H1 (cell line): ENCODE data around the gene IRF7. TPM values are rescaled to one million over a fixed set of nuclear protein-coding genes. Genes with fewer than 3 reads are reported as not detected.

Source experiments
- CTCF ChIA-PET: fragments of 300-600 bp; sonication (Branson Sonifier 250); formaldehyde crosslinking; loops from one replicate; lab custom pipeline; 2021; ENCODE audit not compliant: partially characterized antibody; lab: Charles Lee
- POLR2A ChIA-PET: fragments of 300-600 bp; sonication (Branson Sonifier 250); formaldehyde crosslinking; loops from one replicate; lab custom pipeline; 2021; ENCODE audit warnings: inconsistent platforms; ENCODE audit not compliant: partially characterized antibody; lab: Charles Lee
- DNase-seq, 2 experiments: peaks; one replicate each; pipeline versions ENCODE4 v3.0.0 to v3.0.0-alpha.2; 2010 to 2022; ENCODE audit warnings: low spot score in 2 of 2, low read depth in 1 of 2, mixed read lengths in 1 of 2
- FAIRE-seq: peaks from 2 replicates; lab custom pipeline; 2011; peaks lifted over from hg19 to GRCh38; lab: Jason Lieb, UNC
- H2AFZ ChIP-seq: 2 replicates; pipeline ENCODE4 v1.8.1; 2012; ENCODE audit warnings: low read length, inconsistent platforms
- H2AK5ac ChIP-seq: 2 replicates; pipeline ENCODE4 v1.6.1; 2013; ENCODE audit warnings: low read depth, low read length
- H2BK120ac ChIP-seq: replicated peaks from 2 replicates; pipeline ENCODE3; 2013; ENCODE audit warnings: low read depth, low read length, inconsistent platforms
- H2BK12ac ChIP-seq: 2 replicates; pipeline ENCODE4 v1.6.1; 2013; ENCODE audit warnings: low read depth, low read length
- H2BK15ac ChIP-seq: 2 replicates; pipeline ENCODE4 v1.6.1; 2013; ENCODE audit warnings: low read length
- H2BK20ac ChIP-seq: 2 replicates; pipeline ENCODE4 v1.6.1; 2013; ENCODE audit warnings: low read length
- H2BK5ac ChIP-seq: 2 replicates; pipeline ENCODE4 v1.6.1; 2013; ENCODE audit warnings: low read depth, low read length
- H3K14ac ChIP-seq: 2 replicates; pipeline ENCODE4 v1.6.1; 2013; ENCODE audit warnings: inconsistent platforms; ENCODE audit not compliant: insufficient read length
- H3K18ac ChIP-seq: 2 replicates; pipeline ENCODE4 v1.6.1; 2013; ENCODE audit warnings: low read length; ENCODE audit errors: extremely low read depth
- H3K23ac ChIP-seq: 2 replicates; pipeline ENCODE4 v1.6.1; 2013; ENCODE audit warnings: inconsistent platforms; ENCODE audit not compliant: insufficient read length
- H3K23me2 ChIP-seq: 2 replicates; pipeline ENCODE4 v1.6.1; 2013; ENCODE audit warnings: low read depth, low read length
- H3K27ac ChIP-seq: 2 replicates; pipeline ENCODE4 v1.6.1; 2011; ENCODE audit warnings: low read depth, low read length, inconsistent platforms
- H3K27me3 ChIP-seq, 4 experiments: replicated peaks in 1 of 4; 1 replicate in 1 of 4; 2 replicates in 3 of 4; pipeline versions ENCODE4 v1.6.1 to v1.8.1; 2011 to 2013; ENCODE audit warnings: low read length in 3 of 4, mild to moderate bottlenecking in 3 of 4, inconsistent platforms in 2 of 4, mixed read lengths in 2 of 4, moderate library complexity in 1 of 4; ENCODE audit not compliant: control insufficient read depth in 3 of 4, insufficient read depth in 3 of 4; ENCODE audit errors: extremely low read depth in 1 of 4
- H3K36me3 ChIP-seq, 4 experiments: 2 replicates each; pipeline versions ENCODE4 v1.6.1 to v1.8.1; 2011 to 2013; ENCODE audit warnings: mild to moderate bottlenecking in 4 of 4, low read length in 3 of 4, moderate library complexity in 2 of 4, control low read depth in 1 of 4, inconsistent platforms in 1 of 4; ENCODE audit not compliant: insufficient read depth in 4 of 4, control insufficient read depth in 2 of 4
- H3K4ac ChIP-seq: replicated peaks from 2 replicates; pipeline ENCODE3; 2013; ENCODE audit warnings: low read length, low read depth, mixed read lengths, inconsistent platforms; ENCODE audit not compliant: insufficient read length
- H3K4me1 ChIP-seq, 4 experiments: replicated peaks in 1 of 4; 1 replicate in 1 of 4; 2 replicates in 3 of 4; pipeline versions ENCODE4 v1.6.1 to v1.8.1; 2011 to 2013; ENCODE audit warnings: low read length in 3 of 4, inconsistent platforms in 2 of 4, mixed read lengths in 1 of 4; ENCODE audit not compliant: insufficient read depth in 4 of 4, control insufficient read depth in 3 of 4
- H3K4me2 ChIP-seq, 2 experiments: 2 replicates each; pipeline versions ENCODE4 v1.6.1 to v1.8.1; 2011 to 2013; ENCODE audit warnings: low read depth in 2 of 2, low read length in 2 of 2, control low read depth in 1 of 2, inconsistent platforms in 1 of 2, mild to moderate bottlenecking in 1 of 2; ENCODE audit not compliant: insufficient read depth in 1 of 2
- H3K4me3 ChIP-seq, 4 experiments: fragments of 200-600, 300-600 bp in 1 of 4; sonication (generic), shearing (Covaris generic), sonication (Bioruptor Twin) in 1 of 4; 2 replicates each; pipeline versions ENCODE4 v1.5.1 to v1.8.1; 2011 to 2016; ENCODE audit warnings: low read length in 4 of 4, low read depth in 3 of 4, control low read depth in 2 of 4, inconsistent platforms in 2 of 4, mild to moderate bottlenecking in 2 of 4, mixed read lengths in 1 of 4, moderate library complexity in 1 of 4; ENCODE audit not compliant: insufficient read depth in 2 of 4; ENCODE audit errors: extremely low read depth in 1 of 4
- H3K56ac ChIP-seq: replicated peaks from 2 replicates; pipeline ENCODE3; 2013; ENCODE audit warnings: low read depth, mild to moderate bottlenecking, mixed read lengths, low read length, inconsistent platforms; ENCODE audit not compliant: insufficient read length
- H3K79me1 ChIP-seq: 2 replicates; pipeline ENCODE4 v1.6.1; 2013; ENCODE audit warnings: low read depth, low read length, control low read depth
- H3K79me2 ChIP-seq, 2 experiments: 2 replicates each; pipeline versions ENCODE4 v1.6.1 to v1.8.1; 2012 to 2013; ENCODE audit warnings: low read length in 2 of 2, mild to moderate bottlenecking in 2 of 2, inconsistent platforms in 1 of 2; ENCODE audit not compliant: insufficient read depth in 2 of 2, control insufficient read depth in 1 of 2
- H3K9ac ChIP-seq, 4 experiments: replicated peaks in 1 of 4; 1 replicate in 1 of 4; 2 replicates in 3 of 4; pipeline versions ENCODE4 v1.6.1 to v1.8.1; 2011 to 2013; ENCODE audit warnings: low read depth in 3 of 4, low read length in 3 of 4, control low read depth in 2 of 4, mild to moderate bottlenecking in 2 of 4, moderate library complexity in 2 of 4, inconsistent platforms in 1 of 4; ENCODE audit errors: extremely low read depth in 1 of 4
- H3K9me3 ChIP-seq, 2 experiments: 2 replicates each; pipeline versions ENCODE4 v1.6.1 to v1.8.1; 2012 to 2013; ENCODE audit warnings: mild to moderate bottlenecking in 2 of 2, moderate library complexity in 2 of 2, control low read depth in 1 of 2, inconsistent platforms in 1 of 2, low read depth in 1 of 2, low read length in 1 of 2, mixed read lengths in 1 of 2; ENCODE audit not compliant: insufficient read depth in 2 of 2
- H4K20me1 ChIP-seq, 2 experiments: replicated peaks in 1 of 2; 2 replicates each; pipeline versions ENCODE3 to v1.8.1; 2011 to 2013; ENCODE audit warnings: inconsistent platforms in 2 of 2, low read length in 2 of 2, mild to moderate bottlenecking in 1 of 2; ENCODE audit not compliant: insufficient read depth in 2 of 2, control insufficient read depth in 1 of 2
- H4K5ac ChIP-seq: 2 replicates; pipeline ENCODE4 v1.6.1; 2013; ENCODE audit warnings: low read length, low read depth, mixed read lengths, inconsistent platforms; ENCODE audit not compliant: insufficient read length
- H4K8ac ChIP-seq: 2 replicates; pipeline ENCODE4 v1.8.0; 2013; ENCODE audit warnings: mild to moderate bottlenecking, moderate library complexity, low read length, inconsistent platforms; ENCODE audit not compliant: insufficient read depth; ENCODE audit errors: extremely low read depth
- H4K91ac ChIP-seq: replicated peaks from 2 replicates; pipeline ENCODE3; 2013; ENCODE audit warnings: low read length, mixed read lengths, inconsistent platforms; ENCODE audit not compliant: insufficient read length
- ATF2 ChIP-seq: IDR thresholded peaks from 2 replicates; pipeline ENCODE4 v1.6.1; 2012; ENCODE audit warnings: low read length, inconsistent platforms
- EP300 ChIP-seq, 2 experiments: IDR thresholded peaks; 1 replicate in 1 of 2; 2 replicates in 1 of 2; pipeline ENCODE4 v1.6.1; 2011 to 2012; ENCODE audit warnings: low read depth in 2 of 2, low read length in 2 of 2, mild to moderate bottlenecking in 2 of 2, borderline replicate concordance in 1 of 2, inconsistent platforms in 1 of 2, moderate library complexity in 1 of 2
- JUND ChIP-seq: IDR thresholded peaks from 2 replicates; pipeline ENCODE4 v1.6.1; 2011; ENCODE audit warnings: mild to moderate bottlenecking, improper control_type of control experiment, low read length
- SP2 ChIP-seq: IDR thresholded peaks from 2 replicates; pipeline ENCODE4 v1.6.1; 2012; ENCODE audit warnings: mild to moderate bottlenecking, low read length, inconsistent platforms
- WGBS, 2 experiments: shearing (Covaris generic) in 1 of 2; methylation state at CpG; one replicate each; pipeline versions ENCODE4 v1.1.6 to v1.1.7; 2013 to 2015; ENCODE audit warnings: low lambda C conversion rate in 2 of 2, mixed read lengths in 2 of 2, inconsistent platforms in 1 of 2, low coverage in 1 of 2, missing lambda C conversion rate in 1 of 2; ENCODE audit not compliant: insufficient replicate concordance in 2 of 2, insufficient coverage in 1 of 2, insufficient read length in 1 of 2; ENCODE audit errors: extremely low coverage in 1 of 2, missing lambda C conversion rate in 1 of 2; 5-methylcytosine and 5-hydroxymethylcytosine counted together
- long read RNA-seq, 2 experiments: library from RNA in 1 of 2; library from capped mRNA in 1 of 2; stranded (forward); transcript quantifications; one replicate each; pipeline ENCODE4 v2.0.0, GENCODE V29; 2021; ENCODE audit warnings: inconsistent platforms in 1 of 2
- polyA minus RNA-seq, 3 experiments: library from RNA; depleted of rRNA, polyadenylated mRNA; stranded (reverse); fragments of >200 nt; gene quantifications; 1 replicate in 2 of 3; 2 replicates in 1 of 3; pipeline ENCODE4 v1.2.3, GENCODE V29; 2011
- polyA plus RNA-seq, 7 experiments: library from polyadenylated mRNA; depleted of rRNA in 3 of 7; stranded (reverse) in 5 of 7; unstranded in 2 of 7; fragments of >200 nt in 5 of 7; fragments of 200-250 nt in 2 of 7; gene quantifications; 1 replicate in 5 of 7; 2 replicates in 1 of 7; 4 replicates in 1 of 7; pipeline versions ENCODE4 v1.2.1 to v1.2.3, GENCODE V29; 2011 to 2013; ENCODE audit warnings: missing spikeins in 2 of 7, mixed read lengths in 2 of 7
- total RNA-seq: library from RNA; stranded (reverse); fragmentation: NEBNext Ultra II Directional; extraction: Animal tissue kit (Norgen Biotek cat#: 25700); gene quantifications from 2 replicates; pipeline ENCODE4 v1.2.1, GENCODE V29; 2021

IRF7 gene
- total RNA-seq, result 9.4 and 9.6 TPM in 2 replicates
- 9.1 and 12.8 TPM in 2 replicates for polyA plus RNA-seq (2011; rRNA removed)
- 7.8 TPM for polyA plus RNA-seq (2011; cell fraction: cytosol; rRNA removed)
- 27.9 TPM for polyA plus RNA-seq (2011; cell fraction: nucleus; rRNA removed)
- polyA plus RNA-seq (2012, experiment 1 of 2), result 3.5 to 9.8 TPM (median 8.6 TPM) in 4 replicates
- polyA plus RNA-seq (2012, experiment 2 of 2), result 5.0 TPM
- 4.5 TPM for polyA plus RNA-seq (2013, experiment 1 of 2)
- 3.8 TPM for polyA plus RNA-seq (2013, experiment 2 of 2)
- polyA minus RNA-seq (2011; rRNA and poly(A)+ RNA removed), result 3.3 and 4.2 TPM in 2 replicates
- 3.7 TPM for polyA minus RNA-seq (2011; cell fraction: cytosol; rRNA and poly(A)+ RNA removed)
- 27.8 TPM for polyA minus RNA-seq (2011; cell fraction: nucleus; rRNA and poly(A)+ RNA removed)
- long read RNA-seq, experiment 1, partial matches to known transcripts, result 3 of 5 reads
- long read RNA-seq, experiment 1, other reads (novel, unspliced or antisense), result 1 of 5 reads
- long read RNA-seq, experiment 2, partial matches to known transcripts, result 0 of 1 reads
- long read RNA-seq, experiment 2, other reads (novel, unspliced or antisense), result 1 of 1 reads

- Histone ChIP-seq H3K18ac (peak within 1 kb of the TSS; percentile 83), H3K4me2 (peak within 1 kb of the TSS; percentile 44 to 85), H3K23me2 (peaks cover 3% of the 10 kb centered on the region; the same call in 1 of the 2 replicates), H2AFZ (no peak within 1 kb of the TSS), H4K20me1 (peaks cover 21 to 27% of the 10 kb centered on the region in 2 experiments), H2BK12ac (no peak within 1 kb of the TSS), H3K27me3 (no peaks in the 10 kb centered on the region), H2BK120ac (no peak within 1 kb of the TSS), H2BK20ac (no peak within 1 kb of the TSS), H3K36me3 (peaks cover 10 to 23% (median 16%) of the 10 kb centered on the region in 4 experiments), H3K79me1 (peaks cover 6% of the 10 kb centered on the region), H2BK15ac (no peak within 1 kb of the TSS), H3K4ac (peak within 1 kb of the TSS; percentile 91), H3K56ac (peak within 1 kb of the TSS; percentile 82), H3K23ac (no peak within 1 kb of the TSS), H3K14ac (no peak within 1 kb of the TSS), H4K8ac (peak within 1 kb of the TSS; percentile 96), H3K4me3 (peak within 1 kb of the TSS; percentile 49 to 80 (median 58)), H3K27ac (peak within 1 kb of the TSS; percentile 82; the same call in 1 of the 2 replicates), H3K79me2 (no peaks in the 10 kb centered on the region), H4K91ac (no peak within 1 kb of the TSS), H4K5ac (peak within 1 kb of the TSS; percentile 94), H2AK5ac (no peak within 1 kb of the TSS), H2BK5ac (peak within 1 kb of the TSS; percentile 77), H3K9me3 (no peaks in the 10 kb centered on the region), H3K9ac (peak within 1 kb of the TSS in 3 of 4 experiments; percentile 62 to 91 (median 65); a peak in 5 of 7 replicates), H3K4me1 (peaks cover 0 to 15% (median 3%) of the 10 kb centered on the region in 4 experiments; a peak in 5 of 7 replicates)
- peak in 1 of 2 experiments; percentile 92 for DNase-seq
- POLR2A ChIA-PET, result interaction anchor here (0.6 to 1.5 kb wide), 6 partner anchors 10 to 75 kb away, joined by 3 to 8 read pairs (median 4); partner anchors contain the start of gene SCT
- WGBS, 2 experiments, result 13% methylated on average over 50 of the region's 66 CpGs; no CpG with 5 or more reads in 1 of the 2 experiments
- CTCF ChIA-PET, result interaction anchor here (0.9 kb wide), 3 partner anchors 9 to 112 kb away, joined by 3 to 4 read pairs (median 3); no protein-coding TSS in a partner anchor
- no peak for FAIRE-seq
- no peak for TF ChIP-seq ATF2
- TF ChIP-seq EP300 (IDR thresholded peaks at IDR 0.05; ENCODE audit: borderline replicate concordance in 1 of 2, low read depth in 2 of 2, low read length in 2 of 2), result peak in 1 of 2 experiments; percentile 19; a peak in 1 of 3 replicates
- TF ChIP-seq JUND, result no peak
- TF ChIP-seq SP2, result no peak
Observed at GRCh38 chr11:615504-616319, at the start of gene IRF7. Gene IRF7 (minus strand): TSS chr11:615950. CDS start chr11:615364, 586 bp downstream.
